Activated B cell treated with CpG ODN at 0.5 μM for 24 hours (primary cell): Measurements from ENCODE around the gene TH. TPM values are rescaled to one million over a fixed set of nuclear protein-coding genes. Genes with fewer than 3 reads are reported as not detected.

Experiments
- ATAC-seq: fragments of 200-7000 bp; cut with Tn5 transposase; one replicate; pipeline ENCODE4 v1.10.0; 2021; ENCODE audit warnings: low read depth, mild to moderate bottlenecking, moderate library complexity
- CTCF ChIA-PET: fragments of 350-600 bp; sonication (Branson Sonifier 250); formaldehyde crosslinking; loops from one replicate; lab custom pipeline; 2021; ENCODE audit warnings: antibody characterized with exemption; lab: Charles Lee
- POLR2A ChIA-PET: fragments of 350-600 bp; sonication (Branson Sonifier 250); formaldehyde crosslinking; loops from one replicate; lab custom pipeline; 2021; ENCODE audit warnings: antibody characterized with exemption; lab: Charles Lee
- DNase-seq: peaks from one replicate; pipeline ENCODE4 v3.0.0; 2022
- H3K27ac Mint-ChIP-seq: one replicate; pipeline ENCODE4 v1.8.0; 2020; ENCODE audit warnings: mixed read lengths
- H3K27me3 Mint-ChIP-seq: one replicate; pipeline ENCODE4 v1.8.0; 2021; ENCODE audit warnings: mixed read lengths
- H3K36me3 Mint-ChIP-seq: one replicate; pipeline ENCODE4 v1.8.0; 2021; ENCODE audit warnings: low read depth, mixed read lengths
- H3K4me1 Mint-ChIP-seq: one replicate; pipeline ENCODE4 v1.8.0; 2021; ENCODE audit warnings: mixed read lengths
- H3K4me3 Mint-ChIP-seq: one replicate; pipeline ENCODE4 v1.8.0; 2020; ENCODE audit warnings: mild to moderate bottlenecking, mixed read lengths
- H3K9me3 Mint-ChIP-seq: one replicate; pipeline ENCODE4 v1.8.0; 2020; ENCODE audit warnings: mixed read lengths
- CTCF ChIP-seq: fragments of 200-600 bp; IDR thresholded peaks from one replicate; pipeline ENCODE4 v1.8.0; 2022; ENCODE audit warnings: antibody characterized with exemption, mild to moderate bottlenecking
- intact Hi-C: fragments of 100-400 bp; cut with micrococcal nuclease; formaldehyde crosslinking; loops from one replicate; pipeline ENCODE4 v1.15.1; 2024
- total RNA-seq: library from RNA; stranded (reverse); gene quantifications from 2 replicates; pipeline ENCODE4 v1.2.3, GENCODE V29; 2022

Gene TH
- total RNA-seq, 1 donor from 2014 or later: not detected

- H3K27me3 Mint-ChIP-seq: no peaks in the 10 kb centered on the region
- ChIA-PET CTCF (no interaction called here), POLR2A (no interaction called here)
- no peak for ATAC-seq
- intact Hi-C loops: no loop called here
- H3K36me3 Mint-ChIP-seq: no peaks in the 10 kb centered on the region
- H3K4me1 Mint-ChIP-seq: no peaks in the 10 kb centered on the region
- DNase-seq: no peak
- no peaks in the 10 kb centered on the region for H3K9me3 Mint-ChIP-seq
- TF ChIP-seq CTCF: no peak
- no peak overlapping the region for H3K27ac Mint-ChIP-seq
- H3K4me3 Mint-ChIP-seq: no peak overlapping the region
Measured at GRCh38 chr11:2173150-2173693, 1.6 kb upstream of the TH start.

GRCh38 chr11:2172676-2173075 lies 1.1 kb upstream of the TH start:
- no peak for TF ChIP-seq CTCF
- Mint-ChIP-seq H3K9me3 (no peaks in the 10 kb centered on the region), H3K27me3 (no peaks in the 10 kb centered on the region), H3K4me1 (no peaks in the 10 kb centered on the region), H3K4me3 (no peak overlapping the region), H3K36me3 (no peaks in the 10 kb centered on the region), H3K27ac (no peak overlapping the region)
- CTCF ChIA-PET: no interaction called here
- POLR2A ChIA-PET: no interaction called here
- intact Hi-C loops: no loop called here
- no peak for ATAC-seq
- DNase-seq: no peak

- Mint-ChIP-seq H3K27me3 (peaks cover 6% of the 10 kb centered on the region), H3K4me1 (no peaks in the 10 kb centered on the region), H3K9me3 (no peaks in the 10 kb centered on the region), H3K27ac (no peak overlapping the region), H3K4me3 (no peak overlapping the region), H3K36me3 (no peaks in the 10 kb centered on the region)
- ATAC-seq: no peak
- CTCF ChIA-PET: no interaction called here
- intact Hi-C loops: no loop called here
- POLR2A ChIA-PET: no interaction called here
- DNase-seq: no peak
- no peak for TF ChIP-seq CTCF
Measured at GRCh38 chr11:2169626-2170570, 1.7 kb downstream of the TH start.

- no peak for TF ChIP-seq CTCF
- H3K4me3 Mint-ChIP-seq: no peak overlapping the region
- H3K27me3 Mint-ChIP-seq: peaks cover 6% of the 10 kb centered on the region
- H3K9me3 Mint-ChIP-seq: no peaks in the 10 kb centered on the region
- no peak for ATAC-seq
- POLR2A ChIA-PET: no interaction called here
- intact Hi-C loops: no loop called here
- no peak for DNase-seq
- no peaks in the 10 kb centered on the region for H3K36me3 Mint-ChIP-seq
- H3K4me1 Mint-ChIP-seq: no peaks in the 10 kb centered on the region
- CTCF ChIA-PET: no interaction called here
- H3K27ac Mint-ChIP-seq: no peak overlapping the region
Measured at GRCh38 chr11:2169005-2169378, 2.6 kb downstream of the TH start.

GRCh38 chr11:2168286-2169004 lies 3.2 kb downstream of the TH start:
- no peaks in the 10 kb centered on the region for H3K4me1 Mint-ChIP-seq
- no peak overlapping the region for H3K27ac Mint-ChIP-seq
- H3K27me3 Mint-ChIP-seq: peaks cover 6% of the 10 kb centered on the region
- H3K9me3 Mint-ChIP-seq: no peaks in the 10 kb centered on the region
- intact Hi-C loops: no loop called here
- H3K4me3 Mint-ChIP-seq: no peak overlapping the region
- CTCF ChIA-PET: interaction anchor here (1.1 kb wide), 1 partner anchor 252 kb away, joined by 4 read pairs; no protein-coding TSS in a partner anchor
- POLR2A ChIA-PET: no interaction called here
- ATAC-seq: no peak
- no peaks in the 10 kb centered on the region for H3K36me3 Mint-ChIP-seq
- TF ChIP-seq CTCF: no peak
- DNase-seq: no peak
